GM23338 (cell line): ENCODE measurements around the gene GALNT16. TPM values are rescaled to one million over a fixed set of nuclear protein-coding genes. Genes with fewer than 3 reads are reported as not detected.

Source experiments
- ATAC-seq: fragments of 200-7000 bp; cut with Tn5 transposase; 3 replicates; pipeline ENCODE4 v1.9.1; 2020
- DNase-seq: peaks from one replicate; pipeline ENCODE4 v3.0.0-alpha.2; 2015; ENCODE audit warnings: low spot score
- H2AFZ ChIP-seq: fragments of 200-600 bp; sonication (generic); 2 replicates; pipeline ENCODE4 v1.8.0; 2016; ENCODE audit warnings: antibody characterized with exemption, mild to moderate bottlenecking, moderate library complexity
- H3F3A ChIP-seq: fragments of 200-600 bp; sonication (generic); replicated peaks from 2 replicates; pipeline ENCODE4 v1.8.0; 2017; ENCODE audit warnings: antibody characterized with exemption, mixed run types, low read depth
- H3K27ac ChIP-seq: fragments of 200-600 bp; sonication (generic); 2 replicates; pipeline ENCODE4 v1.6.1; 2016; ENCODE audit warnings: low read depth
- H3K27me3 ChIP-seq: fragments of 200-600 bp; sonication (generic); 2 replicates; pipeline ENCODE4 v1.8.0; 2016; ENCODE audit warnings: mild to moderate bottlenecking, mixed run types, moderate library complexity; ENCODE audit not compliant: insufficient read depth
- H3K36me3 ChIP-seq: fragments of 200-600 bp; sonication (generic); 2 replicates; pipeline ENCODE4 v1.8.0; 2016; ENCODE audit warnings: mild to moderate bottlenecking; ENCODE audit not compliant: insufficient read depth
- H3K4me1 ChIP-seq: fragments of 200-600 bp; sonication (generic); 2 replicates; pipeline ENCODE4 v1.8.0; 2016; ENCODE audit warnings: mild to moderate bottlenecking, moderate library complexity; ENCODE audit not compliant: insufficient read depth
- H3K4me2 ChIP-seq: fragments of 200-600 bp; sonication (generic); 2 replicates; pipeline ENCODE4 v1.7.1; 2017; ENCODE audit warnings: mixed run types
- H3K4me3 ChIP-seq: fragments of 200-600 bp; sonication (generic); 2 replicates; pipeline ENCODE4 v1.6.1; 2016; ENCODE audit warnings: mixed run types
- H3K79me2 ChIP-seq: fragments of 200-600 bp; sonication (generic); replicated peaks from 2 replicates; pipeline ENCODE4 v1.8.0; 2017; ENCODE audit warnings: mild to moderate bottlenecking; ENCODE audit not compliant: insufficient read depth
- H3K9me2 ChIP-seq: fragments of 200-600 bp; sonication (generic); 2 replicates; pipeline ENCODE4 v1.8.0; 2017; ENCODE audit not compliant: insufficient read depth
- H4K20me1 ChIP-seq: fragments of 200-600 bp; sonication (generic); replicated peaks from 2 replicates; pipeline ENCODE4 v1.8.0; 2017; ENCODE audit warnings: mild to moderate bottlenecking; ENCODE audit not compliant: insufficient read depth
- H3K27ac Mint-ChIP-seq: 2 replicates; pipeline ENCODE4 v1.8.0; 2020; ENCODE audit warnings: inconsistent platforms, mild to moderate bottlenecking, moderate library complexity, mixed read lengths
- H3K27me3 Mint-ChIP-seq: 3 replicates; pipeline ENCODE4 v1.8.0; 2022; ENCODE audit warnings: low read depth, mild to moderate bottlenecking, moderate library complexity, mixed read lengths, inconsistent platforms; ENCODE audit not compliant: insufficient read depth, poor library complexity
- H3K36me3 Mint-ChIP-seq: 3 replicates; pipeline ENCODE4 v1.8.0; 2021; ENCODE audit warnings: low read depth, mild to moderate bottlenecking, inconsistent platforms, moderate library complexity, mixed read lengths
- H3K4me1 Mint-ChIP-seq: 3 replicates; pipeline ENCODE4 v1.8.0; 2020; ENCODE audit warnings: mild to moderate bottlenecking, inconsistent platforms, mixed read lengths
- H3K4me3 Mint-ChIP-seq: 3 replicates; pipeline ENCODE4 v1.8.0; 2021; ENCODE audit warnings: moderate library complexity, mild to moderate bottlenecking, inconsistent platforms, mixed read lengths
- H3K9me3 Mint-ChIP-seq: 3 replicates; pipeline ENCODE4 v1.8.0; 2020; ENCODE audit warnings: moderate library complexity, mild to moderate bottlenecking, inconsistent platforms, mixed read lengths
- STAT1 ChIP-seq: IDR thresholded peaks from one replicate; pipeline ENCODE4 v1.6.1; 2016; ENCODE audit warnings: antibody characterized with exemption; ENCODE audit not compliant: unreplicated experiment
- ZNF331 ChIP-seq: fragments of 250-450 bp; sonication (Bioruptor Pico); IDR thresholded peaks from 2 replicates; pipeline ENCODE4 v1.5.0; 2020; ENCODE audit warnings: low read depth, mild to moderate bottlenecking, moderate library complexity
- polyA plus RNA-seq: library from polyadenylated mRNA; unstranded; fragments of >200 nt; fragmentation: Nextera tagmentation; extraction: Ambion mirVana; gene quantifications from 2 replicates; pipeline ENCODE4 v1.2.1, GENCODE V29; 2016
- total RNA-seq: library from RNA; depleted of rRNA; stranded (reverse); fragments of >200 nt; shearing (Covaris generic); gene quantifications from 2 replicates; pipeline ENCODE4 v1.2.3, GENCODE V29; 2014
- TF ChIP-seq, protein P1 (sequence below): fragments of 250-450 bp; sonication (Bioruptor Pico); IDR thresholded peaks from 2 replicates; pipeline ENCODE4 v1.5.0; 2020; ENCODE audit warnings: mild to moderate bottlenecking, moderate library complexity
- TF ChIP-seq, protein P2 (sequence below), 2 experiments: fragments of 200-600 bp in 1 of 2; sonication (generic) in 1 of 2; conservative IDR thresholded peaks; 2 replicates each; pipeline versions ENCODE4 v1.5.1 to v1.6.1; 2016 to 2017; ENCODE audit warnings: antibody characterized with exemption in 2 of 2, low read depth in 2 of 2, mild to moderate bottlenecking in 2 of 2, moderate library complexity in 1 of 2

Gene GALNT16
- total and polyA plus RNA-seq, 2 experiments from 2014 or later = 1.5 to 2.9 TPM

GRCh38 chr14:69249603-69250002, 10.4 kb upstream of the GALNT16 start (continued):
- TF ChIP-seq, protein P1, sequence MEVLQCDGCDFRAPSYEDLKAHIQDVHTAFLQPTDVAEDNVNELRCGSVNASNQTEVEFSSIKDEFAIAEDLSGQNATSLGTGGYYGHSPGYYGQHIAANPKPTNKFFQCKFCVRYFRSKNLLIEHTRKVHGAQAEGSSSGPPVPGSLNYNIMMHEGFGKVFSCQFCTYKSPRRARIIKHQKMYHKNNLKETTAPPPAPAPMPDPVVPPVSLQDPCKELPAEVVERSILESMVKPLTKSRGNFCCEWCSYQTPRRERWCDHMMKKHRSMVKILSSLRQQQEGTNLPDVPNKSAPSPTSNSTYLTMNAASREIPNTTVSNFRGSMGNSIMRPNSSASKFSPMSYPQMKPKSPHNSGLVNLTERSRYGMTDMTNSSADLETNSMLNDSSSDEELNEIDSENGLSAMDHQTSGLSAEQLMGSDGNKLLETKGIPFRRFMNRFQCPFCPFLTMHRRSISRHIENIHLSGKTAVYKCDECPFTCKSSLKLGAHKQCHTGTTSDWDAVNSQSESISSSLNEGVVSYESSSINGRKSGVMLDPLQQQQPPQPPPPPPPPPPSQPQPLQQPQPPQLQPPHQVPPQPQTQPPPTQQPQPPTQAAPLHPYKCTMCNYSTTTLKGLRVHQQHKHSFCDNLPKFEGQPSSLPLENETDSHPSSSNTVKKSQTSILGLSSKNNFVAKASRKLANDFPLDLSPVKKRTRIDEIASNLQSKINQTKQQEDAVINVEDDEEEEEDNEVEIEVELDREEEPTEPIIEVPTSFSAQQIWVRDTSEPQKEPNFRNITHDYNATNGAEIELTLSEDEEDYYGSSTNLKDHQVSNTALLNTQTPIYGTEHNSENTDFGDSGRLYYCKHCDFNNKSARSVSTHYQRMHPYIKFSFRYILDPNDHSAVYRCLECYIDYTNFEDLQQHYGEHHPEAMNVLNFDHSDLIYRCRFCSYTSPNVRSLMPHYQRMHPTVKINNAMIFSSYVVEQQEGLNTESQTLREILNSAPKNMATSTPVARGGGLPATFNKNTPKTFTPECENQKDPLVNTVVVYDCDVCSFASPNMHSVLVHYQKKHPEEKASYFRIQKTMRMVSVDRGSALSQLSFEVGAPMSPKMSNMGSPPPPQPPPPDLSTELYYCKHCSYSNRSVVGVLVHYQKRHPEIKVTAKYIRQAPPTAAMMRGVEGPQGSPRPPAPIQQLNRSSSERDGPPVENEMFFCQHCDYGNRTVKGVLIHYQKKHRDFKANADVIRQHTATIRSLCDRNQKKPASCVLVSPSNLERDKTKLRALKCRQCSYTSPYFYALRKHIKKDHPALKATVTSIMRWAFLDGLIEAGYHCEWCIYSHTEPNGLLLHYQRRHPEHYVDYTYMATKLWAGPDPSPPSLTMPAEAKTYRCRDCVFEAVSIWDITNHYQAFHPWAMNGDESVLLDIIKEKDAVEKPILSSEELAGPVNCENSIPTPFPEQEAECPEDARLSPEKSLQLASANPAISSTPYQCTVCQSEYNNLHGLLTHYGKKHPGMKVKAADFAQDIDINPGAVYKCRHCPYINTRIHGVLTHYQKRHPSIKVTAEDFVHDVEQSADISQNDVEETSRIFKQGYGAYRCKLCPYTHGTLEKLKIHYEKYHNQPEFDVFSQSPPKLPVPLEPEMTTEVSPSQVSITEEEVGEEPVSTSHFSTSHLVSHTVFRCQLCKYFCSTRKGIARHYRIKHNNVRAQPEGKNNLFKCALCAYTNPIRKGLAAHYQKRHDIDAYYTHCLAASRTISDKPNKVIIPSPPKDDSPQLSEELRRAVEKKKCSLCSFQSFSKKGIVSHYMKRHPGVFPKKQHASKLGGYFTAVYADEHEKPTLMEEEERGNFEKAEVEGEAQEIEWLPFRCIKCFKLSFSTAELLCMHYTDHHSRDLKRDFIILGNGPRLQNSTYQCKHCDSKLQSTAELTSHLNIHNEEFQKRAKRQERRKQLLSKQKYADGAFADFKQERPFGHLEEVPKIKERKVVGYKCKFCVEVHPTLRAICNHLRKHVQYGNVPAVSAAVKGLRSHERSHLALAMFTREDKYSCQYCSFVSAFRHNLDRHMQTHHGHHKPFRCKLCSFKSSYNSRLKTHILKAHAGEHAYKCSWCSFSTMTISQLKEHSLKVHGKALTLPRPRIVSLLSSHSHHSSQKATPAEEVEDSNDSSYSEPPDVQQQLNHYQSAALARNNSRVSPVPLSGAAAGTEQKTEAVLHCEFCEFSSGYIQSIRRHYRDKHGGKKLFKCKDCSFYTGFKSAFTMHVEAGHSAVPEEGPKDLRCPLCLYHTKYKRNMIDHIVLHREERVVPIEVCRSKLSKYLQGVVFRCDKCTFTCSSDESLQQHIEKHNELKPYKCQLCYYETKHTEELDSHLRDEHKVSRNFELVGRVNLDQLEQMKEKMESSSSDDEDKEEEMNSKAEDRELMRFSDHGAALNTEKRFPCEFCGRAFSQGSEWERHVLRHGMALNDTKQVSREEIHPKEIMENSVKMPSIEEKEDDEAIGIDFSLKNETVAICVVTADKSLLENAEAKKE (CRISPR knock-in tag) = no peak
- TF ChIP-seq STAT1 = no peak

- Histone ChIP-seq H4K20me1 (no peaks in the 10 kb centered on the region), H3K79me2 (no peaks in the 10 kb centered on the region), H2AFZ (no peak overlapping the region), H3K27me3 (peaks cover 16% of the 10 kb centered on the region), H3K27ac (no peak overlapping the region), H3F3A (no peaks in the 10 kb centered on the region), H3K9me2 (no peaks in the 10 kb centered on the region), H3K36me3 (no peaks in the 10 kb centered on the region), H3K4me3 (no peak overlapping the region), H3K4me1 (no peaks in the 10 kb centered on the region), H3K4me2 (no peak overlapping the region)
- Mint-ChIP-seq H3K27me3 (peaks cover 5% of the 10 kb centered on the region), H3K4me3 (no peak overlapping the region), H3K9me3 (no peaks in the 10 kb centered on the region), H3K4me1 (0 out of 3 replicates have a peak, but pooled peaks cover 3% of the 10 kb centered on the region), H3K27ac (no peak overlapping the region), H3K36me3 (no peaks in the 10 kb centered on the region)
- DNase-seq (no peak), ATAC-seq (no peak)
- TF ChIP-seq, protein P2, sequence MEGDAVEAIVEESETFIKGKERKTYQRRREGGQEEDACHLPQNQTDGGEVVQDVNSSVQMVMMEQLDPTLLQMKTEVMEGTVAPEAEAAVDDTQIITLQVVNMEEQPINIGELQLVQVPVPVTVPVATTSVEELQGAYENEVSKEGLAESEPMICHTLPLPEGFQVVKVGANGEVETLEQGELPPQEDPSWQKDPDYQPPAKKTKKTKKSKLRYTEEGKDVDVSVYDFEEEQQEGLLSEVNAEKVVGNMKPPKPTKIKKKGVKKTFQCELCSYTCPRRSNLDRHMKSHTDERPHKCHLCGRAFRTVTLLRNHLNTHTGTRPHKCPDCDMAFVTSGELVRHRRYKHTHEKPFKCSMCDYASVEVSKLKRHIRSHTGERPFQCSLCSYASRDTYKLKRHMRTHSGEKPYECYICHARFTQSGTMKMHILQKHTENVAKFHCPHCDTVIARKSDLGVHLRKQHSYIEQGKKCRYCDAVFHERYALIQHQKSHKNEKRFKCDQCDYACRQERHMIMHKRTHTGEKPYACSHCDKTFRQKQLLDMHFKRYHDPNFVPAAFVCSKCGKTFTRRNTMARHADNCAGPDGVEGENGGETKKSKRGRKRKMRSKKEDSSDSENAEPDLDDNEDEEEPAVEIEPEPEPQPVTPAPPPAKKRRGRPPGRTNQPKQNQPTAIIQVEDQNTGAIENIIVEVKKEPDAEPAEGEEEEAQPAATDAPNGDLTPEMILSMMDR (conservative IDR thresholded peaks at IDR 0.05; ENCODE audit: low read depth in 2 of 2) = peak in 1 of 2 experiments; percentile 44; a peak in 2 of 4 replicates
- TF ChIP-seq ZNF331 (CRISPR knock-in tag) = no peak
Observed at GRCh38 chr14:69252851-69253250, 7.1 kb upstream of the GALNT16 start.
